C4-2B (cell line): ENCODE measurements around the gene KCNH3.

Experiments used
- CTCF ChIP-seq: fragments of 450-650 bp; conservative IDR thresholded peaks from 2 replicates; pipeline ENCODE4 v1.5.1; 2017; ENCODE audit warnings: mild to moderate bottlenecking
- ZFX ChIP-seq: fragments of 450-650 bp; IDR thresholded peaks from 2 replicates; pipeline ENCODE4 v1.6.1; 2017

- TF ChIP-seq CTCF (no peak), ZFX (no peak)
Measured at GRCh38 chr12:49552425-49552824, 13.6 kb downstream of the KCNH3 start.
